ENCODE results near the gene ST13.
"Not testable (repeated sequence)": the region's sequence is repeated elsewhere in the genome, so short reads cannot be mapped to it uniquely, and the experiment has no call there.

ST13 gene

GRCh38 chr22:40789131-40789530 lies 67.3 kb downstream of the ST13 start:
- no peak for DNase-seq

- DNase-seq = no peak
Observed at GRCh38 chr22:40782521-40782920, 73.9 kb downstream of the ST13 start.

GRCh38 chr22:40781749-40782148 lies 74.7 kb downstream of the ST13 start:
- not testable (repeated sequence) for DNase-seq
